Neuronal stem cell (in vitro differentiated cells): Measurements from ENCODE around the gene RPS14.

Source experiments
- DNase-seq: peaks from one replicate; pipeline ENCODE4 v3.0.0-alpha.2; 2013; ENCODE audit warnings: low spot score
- H2AFZ ChIP-seq: one replicate; pipeline ENCODE4 v1.6.1; 2013; ENCODE audit warnings: mild to moderate bottlenecking, low read length, inconsistent platforms
- H2AK5ac ChIP-seq: 2 replicates; pipeline ENCODE4 v1.6.1; 2013; ENCODE audit warnings: low read depth, mild to moderate bottlenecking, inconsistent platforms, low read length, moderate library complexity, mixed read lengths
- H2BK120ac ChIP-seq: 2 replicates; pipeline ENCODE4 v1.6.1; 2013; ENCODE audit warnings: low read depth, mild to moderate bottlenecking, inconsistent platforms, low read length, moderate library complexity, mixed read lengths
- H2BK12ac ChIP-seq: one replicate; pipeline ENCODE4 v1.6.1; 2013; ENCODE audit warnings: low read length, inconsistent platforms
- H2BK15ac ChIP-seq: 2 replicates; pipeline ENCODE4 v1.6.1; 2013; ENCODE audit warnings: mild to moderate bottlenecking, low read length, inconsistent platforms, mixed read lengths
- H2BK5ac ChIP-seq: one replicate; pipeline ENCODE4 v1.6.1; 2013; ENCODE audit warnings: inconsistent platforms, mild to moderate bottlenecking, low read length, moderate library complexity
- H3K14ac ChIP-seq: one replicate; pipeline ENCODE4 v1.6.1; 2013; ENCODE audit warnings: low read length, inconsistent platforms
- H3K18ac ChIP-seq: 2 replicates; pipeline ENCODE4 v1.6.1; 2013; ENCODE audit warnings: low read length, inconsistent platforms
- H3K23ac ChIP-seq: 2 replicates; pipeline ENCODE4 v1.6.1; 2013; ENCODE audit warnings: low read depth, mild to moderate bottlenecking, mixed read lengths, low read length, inconsistent platforms; ENCODE audit not compliant: poor library complexity
- H3K27ac ChIP-seq: replicated peaks from 3 replicates; pipeline ENCODE4 v1.5.1; 2013; ENCODE audit warnings: low read length, inconsistent platforms
- H3K27me3 ChIP-seq, 3 experiments: 2 replicates each; pipeline ENCODE4 v1.6.1; 2013; ENCODE audit warnings: low read length in 3 of 3, mild to moderate bottlenecking in 2 of 3, inconsistent platforms in 1 of 3, low read depth in 1 of 3, mixed read lengths in 1 of 3, moderate library complexity in 1 of 3; ENCODE audit not compliant: control insufficient read depth in 3 of 3, insufficient read depth in 3 of 3
- H3K36me3 ChIP-seq, 2 donors: replicated peaks in 1 of 2; 2 replicates each; pipeline ENCODE4 v1.6.1; 2013; ENCODE audit warnings: low read length in 2 of 2; ENCODE audit not compliant: control insufficient read depth in 2 of 2, insufficient read depth in 2 of 2
- H3K4ac ChIP-seq: 2 replicates; pipeline ENCODE4 v1.6.1; 2013; ENCODE audit warnings: inconsistent platforms, mild to moderate bottlenecking, low read length, moderate library complexity
- H3K4me1 ChIP-seq, 2 donors: 1 replicate in 1 of 2; 2 replicates in 1 of 2; pipeline ENCODE4 v1.6.1; 2013; ENCODE audit warnings: low read length in 2 of 2, low read depth in 1 of 2; ENCODE audit not compliant: control insufficient read depth in 2 of 2, insufficient read depth in 1 of 2
- H3K4me2 ChIP-seq: one replicate; pipeline ENCODE4 v1.6.1; 2013; ENCODE audit warnings: mild to moderate bottlenecking, low read length, inconsistent platforms; ENCODE audit not compliant: insufficient read depth, poor library complexity, severe bottlenecking
- H3K4me3 ChIP-seq, 2 donors: 2 replicates each; pipeline ENCODE4 v1.5.1; 2013; ENCODE audit warnings: low read length in 2 of 2, mild to moderate bottlenecking in 2 of 2, inconsistent platforms in 1 of 2, moderate library complexity in 1 of 2
- H3K79me1 ChIP-seq: one replicate; pipeline ENCODE4 v1.6.1; 2013; ENCODE audit warnings: low read depth, mild to moderate bottlenecking, inconsistent platforms, low read length, moderate library complexity
- H3K9ac ChIP-seq: one replicate; pipeline ENCODE4 v1.6.1; 2013; ENCODE audit warnings: mild to moderate bottlenecking, low read depth, low read length, inconsistent platforms; ENCODE audit not compliant: poor library complexity
- H3K9me3 ChIP-seq, 2 donors: replicated peaks in 1 of 2; 2 replicates each; pipeline versions ENCODE3 to v1.6.1; 2013; ENCODE audit warnings: low read length in 2 of 2, mild to moderate bottlenecking in 2 of 2, inconsistent platforms in 1 of 2, low read depth in 1 of 2, mixed read lengths in 1 of 2, moderate library complexity in 1 of 2; ENCODE audit not compliant: control insufficient read depth in 2 of 2, insufficient read depth in 1 of 2
- H4K8ac ChIP-seq: one replicate; pipeline ENCODE4 v1.6.1; 2013; ENCODE audit warnings: low read depth, mild to moderate bottlenecking, inconsistent platforms, low read length, moderate library complexity
- H4K91ac ChIP-seq: one replicate; pipeline ENCODE4 v1.6.1; 2013; ENCODE audit warnings: low read length, low read depth, mild to moderate bottlenecking, inconsistent platforms; ENCODE audit not compliant: poor library complexity
- WGBS, 2 donors: extraction: QIAGEN DNeasy Blood & Tissue Kit; methylation state at CpG; one replicate each; pipeline ENCODE4 v1.1.7; 2013; ENCODE audit warnings: missing lambda C conversion rate in 2 of 2, mixed read lengths in 1 of 2; ENCODE audit not compliant: insufficient read length in 2 of 2, insufficient replicate concordance in 1 of 2; ENCODE audit errors: extremely low coverage in 2 of 2; 5-methylcytosine and 5-hydroxymethylcytosine counted together

RPS14 gene

DNA sequence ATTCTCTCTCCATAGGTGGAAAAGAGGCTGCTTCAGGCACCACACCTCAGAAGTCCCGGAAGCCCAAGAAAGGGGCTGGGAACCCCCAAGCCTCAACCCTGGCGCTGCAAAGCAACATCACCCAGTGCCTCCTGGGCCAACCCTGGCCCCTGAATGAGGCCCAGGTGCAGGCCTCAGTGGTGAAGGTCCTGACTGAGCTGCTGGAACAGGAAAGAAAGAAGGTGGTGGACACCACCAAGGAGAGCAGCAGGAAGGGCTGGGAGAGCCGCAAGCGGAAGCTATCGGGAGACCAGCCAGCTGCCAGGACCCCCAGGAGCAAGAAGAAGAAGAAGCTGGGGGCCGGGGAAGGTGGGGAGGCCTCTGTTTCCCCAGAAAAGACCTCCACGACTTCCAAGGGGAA is 53.3 kb downstream of the RPS14 start:
- no peak overlapping the region for H2AFZ ChIP-seq
- H3K23ac ChIP-seq: no peak overlapping the region
- H3K79me1 ChIP-seq: peaks cover 1% of the 10 kb centered on the region
- H3K27ac ChIP-seq: no peak overlapping the region
- H2BK12ac ChIP-seq: no peak overlapping the region
- no peak overlapping the region for H3K4me2 ChIP-seq
- no peak overlapping the region for H4K8ac ChIP-seq
- H3K4me1 ChIP-seq: no peaks in the 10 kb centered on the region
- no CpG with 5 or more reads among the region's 7 CpGs for WGBS, 2 donors
- H3K4ac ChIP-seq: no peak overlapping the region
- no peak for DNase-seq
- no peak overlapping the region for H3K14ac ChIP-seq
- peaks cover 78 to 97% of the 10 kb centered on the region in 2 donors for H3K36me3 ChIP-seq
- H3K9ac ChIP-seq: no peak overlapping the region
- H2BK120ac ChIP-seq: no peak overlapping the region
- H2AK5ac ChIP-seq: no peak overlapping the region
- no peak overlapping the region for H3K18ac ChIP-seq
- no peaks in the 10 kb centered on the region for H3K9me3 ChIP-seq
- H2BK5ac ChIP-seq: no peak overlapping the region
- H3K27me3 ChIP-seq: no peaks in the 10 kb centered on the region
- H4K91ac ChIP-seq: no peak overlapping the region
- H2BK15ac ChIP-seq: no peak overlapping the region
- no peak overlapping the region for H3K4me3 ChIP-seq

DNA sequence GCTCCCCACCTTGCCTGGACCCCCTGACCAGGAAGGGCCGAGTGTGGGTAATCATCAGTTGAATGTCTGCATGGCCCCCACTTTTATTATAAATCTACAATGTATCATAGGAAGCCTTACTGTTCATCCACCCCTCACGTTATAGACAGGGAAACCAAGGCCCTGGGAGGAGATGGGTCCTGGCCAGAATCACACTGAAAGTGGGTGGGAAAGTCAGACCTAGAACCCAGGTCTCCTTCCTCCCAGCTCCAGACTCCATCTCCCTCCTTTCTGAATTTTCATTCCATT is 53.9 kb downstream of the RPS14 start:
- no peak overlapping the region for H2BK12ac ChIP-seq
- H3K4ac ChIP-seq: no peak overlapping the region
- H4K8ac ChIP-seq: no peak overlapping the region
- H3K4me3 ChIP-seq: no peak overlapping the region
- no peak overlapping the region for H2AFZ ChIP-seq
- no peak overlapping the region for H3K23ac ChIP-seq
- H3K4me1 ChIP-seq: no peaks in the 10 kb centered on the region
- no peak overlapping the region for H3K18ac ChIP-seq
- no peak overlapping the region for H3K4me2 ChIP-seq
- no CpG with 5 or more reads among the region's 2 CpGs for WGBS, 2 donors
- peaks cover 1% of the 10 kb centered on the region for H3K79me1 ChIP-seq
- H2BK5ac ChIP-seq: no peak overlapping the region
- H3K27me3 ChIP-seq: no peaks in the 10 kb centered on the region
- no peak overlapping the region for H2BK15ac ChIP-seq
- no peak overlapping the region for H3K9ac ChIP-seq
- H3K14ac ChIP-seq: no peak overlapping the region
- no peak overlapping the region for H2BK120ac ChIP-seq
- no peak overlapping the region for H4K91ac ChIP-seq
- H3K9me3 ChIP-seq: no peaks in the 10 kb centered on the region
- H3K27ac ChIP-seq: no peak overlapping the region
- peaks cover 80 to 97% of the 10 kb centered on the region in 2 donors for H3K36me3 ChIP-seq
- no peak overlapping the region for H2AK5ac ChIP-seq
- DNase-seq: no peak

DNA sequence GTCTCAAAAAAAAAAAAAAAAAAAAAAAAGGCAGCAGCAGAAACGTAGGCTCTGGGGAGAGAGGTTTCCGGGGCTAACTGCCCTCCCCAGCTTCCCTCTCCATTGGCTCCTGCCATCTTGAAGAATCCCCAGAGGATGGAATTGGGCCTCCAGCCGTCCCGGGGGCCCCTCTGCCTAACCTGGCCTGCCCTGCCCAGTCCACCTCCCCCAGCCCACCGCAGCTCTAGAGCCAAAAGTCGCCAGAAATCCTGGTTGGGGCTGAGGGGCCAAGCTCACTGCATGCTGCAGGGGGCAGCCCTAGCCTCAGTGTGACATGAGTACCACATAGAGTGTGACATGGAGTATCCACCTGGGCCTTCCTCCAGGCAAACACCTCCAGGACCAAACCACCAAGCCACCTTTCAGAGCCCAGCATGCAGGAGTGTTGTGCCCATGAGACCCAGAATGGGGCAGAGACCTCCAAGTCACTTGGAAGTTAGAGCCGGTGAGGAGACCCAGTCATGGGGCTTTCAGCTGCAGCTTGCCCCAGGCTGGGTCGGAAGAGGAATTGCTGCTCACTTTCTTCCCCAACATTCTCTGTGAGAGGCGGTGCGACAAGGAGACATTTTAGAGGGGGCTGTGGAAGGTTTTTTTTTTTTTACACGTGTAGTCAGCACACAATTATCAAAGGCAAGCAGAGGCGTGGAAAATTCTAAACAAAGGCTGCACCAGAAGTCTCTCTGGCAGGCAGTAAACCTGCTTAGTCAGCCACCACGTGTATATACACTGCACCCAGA is 54.4 kb downstream of the RPS14 start:
- H2BK120ac ChIP-seq: no peak overlapping the region
- H3K4me1 ChIP-seq: no peaks in the 10 kb centered on the region
- no peak overlapping the region for H3K4ac ChIP-seq
- H3K23ac ChIP-seq: no peak overlapping the region
- H3K14ac ChIP-seq: no peak overlapping the region
- DNase-seq: no peak
- H3K9ac ChIP-seq: no peak overlapping the region
- no CpG with 5 or more reads among the region's 13 CpGs for WGBS, 2 donors
- H2BK12ac ChIP-seq: no peak overlapping the region
- H3K27me3 ChIP-seq: no peaks in the 10 kb centered on the region
- no peaks in the 10 kb centered on the region for H3K9me3 ChIP-seq
- H2BK5ac ChIP-seq: no peak overlapping the region
- no peak overlapping the region for H2BK15ac ChIP-seq
- H3K27ac ChIP-seq: no peak overlapping the region
- peaks cover 1% of the 10 kb centered on the region for H3K79me1 ChIP-seq
- no peak overlapping the region for H2AK5ac ChIP-seq
- H4K8ac ChIP-seq: no peak overlapping the region
- H3K4me2 ChIP-seq: no peak overlapping the region
- H3K18ac ChIP-seq: no peak overlapping the region
- H2AFZ ChIP-seq: no peak overlapping the region
- H4K91ac ChIP-seq: no peak overlapping the region
- no peak overlapping the region for H3K4me3 ChIP-seq
- H3K36me3 ChIP-seq: peaks cover 78 to 97% of the 10 kb centered on the region in 2 donors

DNA sequence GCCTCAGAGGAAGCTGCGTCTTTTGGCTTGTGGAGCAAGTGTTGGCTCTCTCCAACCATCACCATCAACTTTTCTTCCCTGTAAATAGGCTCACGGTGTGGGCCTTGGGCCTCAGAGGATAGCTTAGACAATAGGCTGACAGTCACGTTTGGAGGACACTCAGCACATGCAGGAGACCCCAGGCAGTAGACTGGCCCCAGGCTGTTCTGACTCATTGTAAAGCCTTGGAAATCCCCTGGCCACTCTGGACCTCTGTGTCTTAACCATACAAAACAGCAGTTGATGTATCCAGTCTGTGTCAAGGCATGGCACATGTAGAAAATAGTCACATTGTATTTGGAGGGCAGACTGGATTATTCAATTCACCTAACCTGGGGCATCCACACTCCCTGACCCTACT is 55.4 kb downstream of the RPS14 start:
- Histone ChIP-seq H2BK15ac (no peak overlapping the region), H3K27me3 (no peaks in the 10 kb centered on the region), H3K79me1 (peaks cover 1% of the 10 kb centered on the region), H3K18ac (no peak overlapping the region), H3K9me3 (no peaks in the 10 kb centered on the region), H4K8ac (no peak overlapping the region), H2BK120ac (no peak overlapping the region), H3K9ac (no peak overlapping the region), H2BK12ac (no peak overlapping the region), H2AFZ (no peak overlapping the region), H3K4ac (no peak overlapping the region), H3K4me3 (no peak overlapping the region), H3K27ac (no peak overlapping the region), H3K4me2 (no peak overlapping the region), H3K4me1 (peaks cover 0 to 2% of the 10 kb centered on the region in 2 donors), H3K36me3 (peaks cover 77 to 97% of the 10 kb centered on the region in 2 donors), H2AK5ac (no peak overlapping the region), H2BK5ac (no peak overlapping the region), H3K14ac (no peak overlapping the region), H3K23ac (no peak overlapping the region), H4K91ac (no peak overlapping the region)
- no peak for DNase-seq
- WGBS, 2 donors: no CpG with 5 or more reads among the region's 3 CpGs
